GM12878 (cell line): ENCODE measurements around the gene GTF2IRD1. TPM values are rescaled to one million over a fixed set of nuclear protein-coding genes. Genes with fewer than 3 reads are reported as not detected.

Source experiments
- ATAC-seq: fragments of 200-7000 bp; cut with Tn5 transposase; 3 replicates; pipeline ENCODE4 v1.9.1; 2020; ENCODE audit warnings: mild to moderate bottlenecking, moderate library complexity
- BruUV-seq: library from RNA; stranded (reverse); fragments of 400-500 nt; replicated peaks from 2 replicates; lab custom pipeline; 2021; lab: Mats Ljungman, UMichigan
- CTCF ChIA-PET: fragments of 300-600 bp; sonication (Branson Sonifier 250); formaldehyde crosslinking; extraction: SDS; loops from one replicate; lab custom pipeline; 2021; ENCODE audit warnings: inconsistent platforms; lab: Yijun Ruan, JAX
- POLR2A ChIA-PET: fragments of 350-600 bp; formaldehyde crosslinking; extraction: SDS; loops from one replicate; lab custom pipeline; 2021; ENCODE audit warnings: inconsistent platforms; lab: Charles Lee
- RAD21 ChIA-PET: fragments of 300-600 bp; sonication (Branson Sonifier 250); formaldehyde crosslinking; loops from one replicate; lab custom pipeline; 2023; ENCODE audit warnings: antibody characterized with exemption; ENCODE audit not compliant: unreplicated experiment; lab: Charles Lee
- SMC1A ChIA-PET: fragments of 300-600 bp; sonication (Branson Sonifier 250); formaldehyde crosslinking; loops from one replicate; lab custom pipeline; 2023; ENCODE audit not compliant: unreplicated experiment, uncharacterized antibody; lab: Charles Lee
- DNase-seq: peaks from one replicate; pipeline ENCODE4 v3.0.0-alpha.2; 2011; ENCODE audit warnings: low read depth, low spot score
- FAIRE-seq: peaks from 3 replicates; lab custom pipeline; 2011; peaks lifted over from hg19 to GRCh38; lab: Jason Lieb, UNC
- H2AFZ ChIP-seq: 2 replicates; pipeline ENCODE4 v1.6.0; 2011; ENCODE audit warnings: low read depth, low read length, control low read depth; ENCODE audit not compliant: control insufficient read depth
- H3K27ac ChIP-seq: 2 replicates; pipeline ENCODE4 v1.5.1; 2011; ENCODE audit warnings: control low read depth; ENCODE audit not compliant: control insufficient read depth, insufficient read depth
- H3K27me3 ChIP-seq, 2 experiments: replicated peaks in 1 of 2; 2 replicates each; pipeline versions ENCODE4 v1.6.0 to v1.6.1; 2011; ENCODE audit warnings: low read length in 1 of 2; ENCODE audit not compliant: control insufficient read depth in 2 of 2, insufficient read depth in 2 of 2
- H3K36me3 ChIP-seq, 2 experiments: 2 replicates each; pipeline ENCODE4 v1.5.1; 2011; ENCODE audit warnings: low read length in 1 of 2; ENCODE audit not compliant: control insufficient read depth in 2 of 2, insufficient read depth in 2 of 2
- H3K4me1 ChIP-seq: 2 replicates; pipeline ENCODE4 v1.6.1; 2011; ENCODE audit warnings: mild to moderate bottlenecking, low read length, moderate library complexity, mixed read lengths; ENCODE audit not compliant: control insufficient read depth, insufficient read depth
- H3K4me2 ChIP-seq: 2 replicates; pipeline ENCODE4 v1.6.0; 2011; ENCODE audit warnings: control low read depth; ENCODE audit not compliant: control insufficient read depth, insufficient read depth
- H3K4me3 ChIP-seq: fragments of 200-600 bp; sonication (generic); 2 replicates; pipeline ENCODE4 v1.5.1; 2016
- H3K79me2 ChIP-seq: 2 replicates; pipeline ENCODE4 v1.6.0; 2011; ENCODE audit warnings: low read length; ENCODE audit not compliant: control insufficient read depth, insufficient read depth
- H3K9ac ChIP-seq: 2 replicates; pipeline ENCODE4 v1.8.0; 2011; ENCODE audit warnings: low read length, control low read depth, mixed read lengths; ENCODE audit not compliant: control insufficient read depth, insufficient read depth
- H3K9me3 ChIP-seq: replicated peaks from 3 replicates; pipeline ENCODE4 v1.5.1; 2011; ENCODE audit warnings: mild to moderate bottlenecking, low read length; ENCODE audit not compliant: control insufficient read depth, insufficient read depth
- H4K20me1 ChIP-seq: 2 replicates; pipeline ENCODE4 v1.6.0; 2011; ENCODE audit not compliant: control insufficient read depth, insufficient read depth
- BMI1 ChIP-seq: fragments of 450-650 bp; IDR thresholded peaks from 2 replicates; pipeline ENCODE4 v1.6.1; 2016; ENCODE audit warnings: mild to moderate bottlenecking, moderate library complexity, borderline replicate concordance
- EGR1 ChIP-seq, 2 experiments: IDR thresholded peaks; 1 replicate in 1 of 2; 2 replicates in 1 of 2; pipeline ENCODE4 v1.6.1; 2011 to 2012; ENCODE audit warnings: low read depth in 2 of 2, low read length in 2 of 2, borderline replicate concordance in 1 of 2, mild to moderate bottlenecking in 1 of 2, moderate library complexity in 1 of 2
- KAT2A ChIP-seq: conservative IDR thresholded peaks from 2 replicates; pipeline ENCODE4 v1.6.1; 2011; ENCODE audit warnings: low read depth, low read length; ENCODE audit not compliant: control insufficient read depth
- MAX ChIP-seq: IDR thresholded peaks from 2 replicates; pipeline ENCODE4 v1.6.1; 2012; ENCODE audit warnings: low read depth, low read length, improper control_type of control experiment
- MTA3 ChIP-seq: IDR thresholded peaks from 2 replicates; pipeline ENCODE4 v1.6.1; 2012; ENCODE audit warnings: low read length, inconsistent platforms, borderline replicate concordance
- MXI1 ChIP-seq: fragments of 150-350 bp; IDR thresholded peaks from 2 replicates; pipeline ENCODE4 v1.6.1; 2011; ENCODE audit warnings: low read depth, mild to moderate bottlenecking, inconsistent platforms, low read length, improper control_type of control experiment
- MYC ChIP-seq: IDR thresholded peaks from 2 replicates; pipeline ENCODE4 v1.6.1; 2011; ENCODE audit warnings: mild to moderate bottlenecking, low read length, moderate library complexity, inconsistent platforms; ENCODE audit not compliant: insufficient read depth, insufficient replicate concordance, insufficient read length, severe bottlenecking
- RAD51 ChIP-seq: fragments of 450-650 bp; IDR thresholded peaks from 2 replicates; pipeline ENCODE4 v1.6.1; 2016; ENCODE audit warnings: moderate library complexity, mild to moderate bottlenecking, inconsistent platforms
- SPI1 ChIP-seq: IDR thresholded peaks from 2 replicates; pipeline ENCODE4 v1.6.1; 2011; ENCODE audit warnings: low read depth, mild to moderate bottlenecking, low read length, moderate library complexity, borderline replicate concordance; ENCODE audit not compliant: insufficient read depth
- SRF ChIP-seq, 2 experiments: IDR thresholded peaks; 2 replicates each; pipeline ENCODE4 v1.6.1; 2011; ENCODE audit warnings: low read depth in 2 of 2, low read length in 2 of 2, mild to moderate bottlenecking in 1 of 2, moderate library complexity in 1 of 2
- TCF3 ChIP-seq: IDR thresholded peaks from 2 replicates; pipeline ENCODE4 v1.6.1; 2012; ENCODE audit warnings: low read depth, mild to moderate bottlenecking, low read length, borderline replicate concordance; ENCODE audit not compliant: insufficient read depth
- TCF7 ChIP-seq: IDR thresholded peaks from 2 replicates; pipeline ENCODE4 v1.6.1; 2014; ENCODE audit warnings: antibody characterized with exemption, borderline replicate concordance
- YY1 ChIP-seq: IDR thresholded peaks from 2 replicates; pipeline ENCODE4 v1.6.1; 2011; ENCODE audit warnings: low read depth, mild to moderate bottlenecking, low read length
- WGBS: methylation state at CpG from one replicate; pipeline ENCODE4 v1.1.6; 2016; ENCODE audit warnings: low lambda C conversion rate; ENCODE audit not compliant: insufficient replicate concordance, insufficient coverage; ENCODE audit errors: missing lambda C conversion rate; 5-methylcytosine and 5-hydroxymethylcytosine counted together
- in situ Hi-C: fragments of 300-500 bp; cut with MboI; formaldehyde crosslinking; loops from 9 replicates; pipeline ENCODE4 v1.14.3; 2018; ENCODE audit warnings: mixed read lengths
- intact Hi-C: fragments of 100-400 bp; cut with micrococcal nuclease; formaldehyde crosslinking; loops from one replicate; pipeline ENCODE4 v1.14.2; 2022; ENCODE audit not compliant: unreplicated experiment
- polyA plus RNA-seq, 11 experiments: library from polyadenylated mRNA; depleted of rRNA in 4 of 11; unstranded in 6 of 11; stranded (reverse) in 5 of 11; fragments of >200 nt; fragmentation: Nextera tagmentation in 4 of 11; fragmentation: Illumina TruSeq in 1 of 11; extraction: Ambion mirVana in 4 of 11; extraction: Trizol in 1 of 11; gene quantifications; 1 replicate in 1 of 11; 2 replicates in 10 of 11; pipeline versions ENCODE4 v1.2.1 to v1.2.3, GENCODE V29; 2011 to 2016; ENCODE audit warnings: inconsistent platforms in 2 of 11, missing spikeins in 2 of 11, low read depth in 1 of 11
- total RNA-seq, 4 experiments: library from RNA; depleted of rRNA in 3 of 4; stranded (reverse); fragments of >200 nt in 3 of 4; fragmentation: Illumina TruSeq in 1 of 4; extraction: Trizol in 1 of 4; gene quantifications; 2 replicates each; pipeline versions ENCODE4 v1.2.1 to v1.2.3, GENCODE V29; 2013 to 2021
- TF ChIP-seq, protein P1 (sequence below): fragments of 450-650 bp; IDR thresholded peaks from 2 replicates; pipeline ENCODE4 v1.6.1; 2017; ENCODE audit warnings: mild to moderate bottlenecking, low read depth, inconsistent platforms; ENCODE audit not compliant: poor library complexity, severe bottlenecking
- TF ChIP-seq, protein P2 (sequence below): fragments of 450-650 bp; conservative IDR thresholded peaks from 2 replicates; pipeline ENCODE4 v1.6.1; 2017; ENCODE audit warnings: mild to moderate bottlenecking, moderate library complexity

Gene GTF2IRD1
- total and polyA plus RNA-seq, 10 of the 15 experiments (the other 5 are each of a cell fraction or from before 2014, with no cell fraction given) = 0.48 to 3.0 (median 1.3) TPM

GRCh38 chr7:74409571-74409970 is 44.1 kb upstream of the GTF2IRD1 start (continued):
- TF ChIP-seq, protein P1, sequence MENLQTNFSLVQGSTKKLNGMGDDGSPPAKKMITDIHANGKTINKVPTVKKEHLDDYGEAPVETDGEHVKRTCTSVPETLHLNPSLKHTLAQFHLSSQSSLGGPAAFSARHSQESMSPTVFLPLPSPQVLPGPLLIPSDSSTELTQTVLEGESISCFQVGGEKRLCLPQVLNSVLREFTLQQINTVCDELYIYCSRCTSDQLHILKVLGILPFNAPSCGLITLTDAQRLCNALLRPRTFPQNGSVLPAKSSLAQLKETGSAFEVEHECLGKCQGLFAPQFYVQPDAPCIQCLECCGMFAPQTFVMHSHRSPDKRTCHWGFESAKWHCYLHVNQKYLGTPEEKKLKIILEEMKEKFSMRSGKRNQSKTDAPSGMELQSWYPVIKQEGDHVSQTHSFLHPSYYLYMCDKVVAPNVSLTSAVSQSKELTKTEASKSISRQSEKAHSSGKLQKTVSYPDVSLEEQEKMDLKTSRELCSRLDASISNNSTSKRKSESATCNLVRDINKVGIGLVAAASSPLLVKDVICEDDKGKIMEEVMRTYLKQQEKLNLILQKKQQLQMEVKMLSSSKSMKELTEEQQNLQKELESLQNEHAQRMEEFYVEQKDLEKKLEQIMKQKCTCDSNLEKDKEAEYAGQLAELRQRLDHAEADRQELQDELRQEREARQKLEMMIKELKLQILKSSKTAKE = no peak
- TF ChIP-seq, protein P2, sequence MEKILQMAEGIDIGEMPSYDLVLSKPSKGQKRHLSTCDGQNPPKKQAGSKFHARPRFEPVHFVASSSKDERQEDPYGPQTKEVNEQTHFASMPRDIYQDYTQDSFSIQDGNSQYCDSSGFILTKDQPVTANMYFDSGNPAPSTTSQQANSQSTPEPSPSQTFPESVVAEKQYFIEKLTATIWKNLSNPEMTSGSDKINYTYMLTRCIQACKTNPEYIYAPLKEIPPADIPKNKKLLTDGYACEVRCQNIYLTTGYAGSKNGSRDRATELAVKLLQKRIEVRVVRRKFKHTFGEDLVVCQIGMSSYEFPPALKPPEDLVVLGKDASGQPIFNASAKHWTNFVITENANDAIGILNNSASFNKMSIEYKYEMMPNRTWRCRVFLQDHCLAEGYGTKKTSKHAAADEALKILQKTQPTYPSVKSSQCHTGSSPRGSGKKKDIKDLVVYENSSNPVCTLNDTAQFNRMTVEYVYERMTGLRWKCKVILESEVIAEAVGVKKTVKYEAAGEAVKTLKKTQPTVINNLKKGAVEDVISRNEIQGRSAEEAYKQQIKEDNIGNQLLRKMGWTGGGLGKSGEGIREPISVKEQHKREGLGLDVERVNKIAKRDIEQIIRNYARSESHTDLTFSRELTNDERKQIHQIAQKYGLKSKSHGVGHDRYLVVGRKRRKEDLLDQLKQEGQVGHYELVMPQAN = no peak
- TF ChIP-seq MYC = no peak
- TF ChIP-seq RAD51 = no peak
- TF ChIP-seq EGR1 (IDR thresholded peaks at IDR 0.05; ENCODE audit: borderline replicate concordance in 1 of 2, low read depth in 2 of 2, low read length in 2 of 2) = no peak
- TF ChIP-seq, all 136 proteins: peak for 0

DNA sequence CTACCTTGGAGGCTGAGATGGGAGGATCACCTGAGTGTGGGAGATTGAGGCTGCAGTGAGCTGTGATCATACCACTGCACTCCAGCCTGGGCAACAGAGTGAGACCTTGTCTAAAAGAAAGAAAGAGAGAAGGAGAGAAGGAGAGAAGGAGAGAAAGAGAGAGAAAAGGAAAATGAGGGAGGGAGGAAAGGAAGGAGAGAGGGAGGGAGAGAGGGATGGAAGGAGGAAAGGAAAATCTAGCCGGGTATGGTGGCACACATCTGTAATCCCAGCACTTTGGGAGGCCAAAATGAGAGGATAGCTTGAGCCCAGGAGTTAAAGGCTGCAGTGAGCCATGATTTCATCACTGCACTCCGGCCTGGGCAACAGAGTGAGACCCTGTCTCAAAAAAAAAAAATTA is 42.9 kb upstream of the GTF2IRD1 start:
- H3K27me3 ChIP-seq = no peaks in the 10 kb centered on the region
- ChIA-PET RAD21 (no interaction called here), SMC1A (interaction anchor here (0.5 kb wide), 1 partner anchor 194 kb away, joined by 3 read pairs; no protein-coding TSS in a partner anchor), POLR2A (interaction anchor here (1.3 kb wide), 1 partner anchor 169 kb away, joined by 3 read pairs; no protein-coding TSS in a partner anchor), CTCF (interaction anchor here (1.1 to 2.0 kb wide), 4 partner anchors 8 to 204 kb away, joined by 3 to 9 read pairs (median 6); no protein-coding TSS in a partner anchor)
- WGBS = 66% methylated on average over 2 of the region's 2 CpGs
- in situ Hi-C loops (loop anchor here (10.0 kb wide), 1 partner anchor 464 kb away; no protein-coding TSS in a partner anchor), intact Hi-C loops (loop anchor here (10.0 kb wide), 1 partner anchor 304 kb away; no protein-coding TSS in a partner anchor)
- BruUV-seq = no TSS peak
- TF ChIP-seq MAX (no peak), MTA3 (no peak), YY1 (no peak), SPI1 (no peak), KAT2A (no peak), TCF3 (no peak), BMI1 (no peak), MXI1 (no peak), TCF7 (no peak), SRF (IDR thresholded peaks at IDR 0.05; ENCODE audit: low read depth in 2 of 2, low read length in 2 of 2) (no peak)
- no peaks in the 10 kb centered on the region for H4K20me1 ChIP-seq
- FAIRE-seq (no peak), ATAC-seq (no peak), DNase-seq (no peak)
- H3K9me3 ChIP-seq = no peaks in the 10 kb centered on the region
- H3K79me2 ChIP-seq = no peaks in the 10 kb centered on the region
- H3K4me2 ChIP-seq = no peak overlapping the region
- H3K4me3 ChIP-seq = no peak overlapping the region
- no peaks in the 10 kb centered on the region for H3K36me3 ChIP-seq
- no peak overlapping the region for H3K27ac ChIP-seq
- H2AFZ ChIP-seq = no peak overlapping the region
- H3K9ac ChIP-seq = no peak overlapping the region
- H3K4me1 ChIP-seq = no peaks in the 10 kb centered on the region
